HUDEP-2 (cell line): Measurements from ENCODE around the gene KCTD6.

Source experiments
- DNase-seq, 76 experiments: peaks; one replicate each; lab custom pipeline; 2025; ENCODE audit not compliant: unreplicated experiment in 76 of 76; lab: John Stamatoyannopoulos, UW

KCTD6 gene

DNA sequence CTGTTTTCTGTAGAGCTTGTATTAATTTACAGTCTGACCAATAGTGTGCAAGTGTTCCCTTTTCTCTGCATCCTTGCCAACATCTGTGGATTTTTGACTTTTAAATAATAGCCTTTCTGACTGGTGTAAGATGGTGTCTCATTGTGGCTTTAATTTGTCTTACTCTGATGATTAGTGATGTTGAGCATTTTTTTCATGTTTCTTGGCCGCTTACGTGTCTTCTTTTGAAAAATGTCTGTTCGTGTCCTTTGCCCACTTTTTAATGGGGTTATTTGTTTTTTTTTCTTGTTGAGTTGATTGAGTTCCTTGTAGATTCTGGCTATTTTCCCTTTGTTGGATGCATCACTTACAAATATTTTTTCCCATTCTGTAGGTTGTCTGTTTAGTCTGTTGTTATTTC, 52.6 kb downstream of the KCTD6 start:
- no peak for DNase-seq

DNA sequence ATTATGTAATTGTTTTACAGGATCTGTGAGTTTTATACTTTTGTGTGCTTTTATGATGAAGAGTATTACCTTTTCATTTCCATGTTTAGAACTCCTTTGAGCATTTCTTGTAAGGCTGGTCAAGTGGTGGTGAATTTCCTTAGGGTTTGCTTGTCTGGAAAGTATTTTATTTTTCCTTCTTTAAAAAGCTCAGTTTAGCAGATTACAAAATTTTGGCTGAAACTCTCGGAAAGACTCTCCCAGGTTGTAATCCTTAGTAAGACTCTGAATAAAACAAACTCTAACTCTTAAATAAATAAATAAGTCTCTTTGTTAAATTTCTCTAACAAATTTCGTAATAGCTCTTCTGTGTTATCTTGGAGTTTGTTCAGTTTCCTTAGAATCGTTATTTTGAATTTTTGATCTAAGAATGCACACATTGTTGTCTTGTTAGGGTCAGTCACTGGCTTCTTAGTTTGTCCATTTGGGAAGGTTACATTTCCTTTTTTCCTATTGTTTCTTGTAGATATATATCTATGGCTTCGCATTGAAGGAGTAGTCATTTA, 59.8 kb downstream of the KCTD6 start:
- DNase-seq = no peak
